ENCODE measurements around the gene NLGN2. TPM values are rescaled to one million over a fixed set of nuclear protein-coding genes. Genes with fewer than 3 reads are reported as not detected.

Gene NLGN2
- total RNA-seq, 1 experiment from 2014 or later = 76.7 TPM

- Mint-ChIP-seq H3K9me3 (no peaks in the 10 kb centered on the region), H3K27me3 (ENCODE audit: low read depth) (peaks cover 42% of the 10 kb centered on the region), H3K4me3 (peak overlapping the region; percentile 97), H3K4me1 (peaks cover 42% of the 10 kb centered on the region), H3K36me3 (no peaks in the 10 kb centered on the region; the same call in 1 of the 2 replicates), H3K27ac (no peak overlapping the region)
- DNase-seq (ENCODE audit: low spot score) (no peak), ATAC-seq (no peak)
- POLR2A ChIA-PET = interaction anchor here (0.9 to 2.4 kb wide), 2 partner anchors 35 to 42 kb away, joined by 3 to 15 read pairs; partner anchors contain the start of gene POLR2A
- CTCF ChIA-PET = interaction anchor here (1.2 to 3.8 kb wide), 5 partner anchors 37 to 86 kb away, joined by 3 to 21 read pairs (median 13); partner anchors contain the start of genes PLSCR3, TMEM256, TMEM95 and ZBTB4
- no peak for TF ChIP-seq ATF6 (CRISPR knock-in tag; IDR thresholded peaks at IDR 0.05)
- TF ChIP-seq ELF4 (CRISPR knock-in tag; IDR thresholded peaks at IDR 0.05; ENCODE audit: low read depth) = no peak
- TF ChIP-seq AR (CRISPR knock-in tag; IDR thresholded peaks at IDR 0.05) = no peak
- TF ChIP-seq JAZF1 (CRISPR knock-in tag; IDR thresholded peaks at IDR 0.05) = no peak
- no peak for TF ChIP-seq FOXK1 (CRISPR knock-in tag; IDR thresholded peaks at IDR 0.05)
- no peak for TF ChIP-seq ETV6 (CRISPR knock-in tag; IDR thresholded peaks at IDR 0.05)
- TF ChIP-seq ZNF317 (CRISPR knock-in tag; IDR thresholded peaks at IDR 0.05; ENCODE audit: borderline replicate concordance, low read depth) = no peak
- no peak for TF ChIP-seq PREB (CRISPR knock-in tag; IDR thresholded peaks at IDR 0.05; ENCODE audit: borderline replicate concordance)
- TF ChIP-seq SMAD4 (CRISPR knock-in tag; IDR thresholded peaks at IDR 0.05) = no peak
- no peak for TF ChIP-seq MXD4 (CRISPR knock-in tag; IDR thresholded peaks at IDR 0.05; ENCODE audit: borderline replicate concordance)
- no peak for TF ChIP-seq EMX1 (CRISPR knock-in tag; IDR thresholded peaks at IDR 0.05)
- no peak for TF ChIP-seq USF2 (CRISPR knock-in tag; IDR thresholded peaks at IDR 0.05)
- no peak for TF ChIP-seq GTF2I (CRISPR knock-in tag; conservative IDR thresholded peaks at IDR 0.05)
These were observed 34.5 kb downstream of the NLGN2 start for GRCh38 chr17:7442142-7442541.

- Mint-ChIP-seq H3K36me3 (peaks cover 9% of the 10 kb centered on the region; the same call in 1 of the 2 replicates), H3K27me3 (ENCODE audit: low read depth) (peaks cover 42% of the 10 kb centered on the region), H3K4me1 (peaks cover 37% of the 10 kb centered on the region), H3K9me3 (no peaks in the 10 kb centered on the region), H3K4me3 (peak overlapping the region; percentile 87), H3K27ac (no peak overlapping the region)
- ATAC-seq (no peak), DNase-seq (ENCODE audit: low spot score) (no peak)
- TF ChIP-seq TEAD1 (CRISPR knock-in tag; IDR thresholded peaks at IDR 0.05) (no peak), MAX (CRISPR knock-in tag; IDR thresholded peaks at IDR 0.05) (no peak), ZNF121 (CRISPR knock-in tag; IDR thresholded peaks at IDR 0.05) (no peak), ZNF512 (CRISPR knock-in tag; IDR thresholded peaks at IDR 0.05; ENCODE audit: borderline replicate concordance) (no peak), FOXK1 (CRISPR knock-in tag; IDR thresholded peaks at IDR 0.05) (no peak), KAT7 (CRISPR knock-in tag; IDR thresholded peaks at IDR 0.05; ENCODE audit: borderline replicate concordance) (no peak)
- CTCF ChIA-PET = interaction anchor here (0.5 to 2.9 kb wide), 10 partner anchors 8 to 188 kb away, joined by 3 to 12 read pairs (median 3); partner anchors contain the start of genes PLSCR3, TMEM256 and TMEM95
- POLR2A ChIA-PET = interaction anchor here (0.8 to 1.9 kb wide), 2 partner anchors 8 to 35 kb away, joined by 4 to 24 read pairs; partner anchors contain the start of gene TMEM102
These were observed 36.1 kb downstream of the NLGN2 start for GRCh38 chr17:7443499-7444485.

All from WTC11 (cell line).